22Rv1 (cell line): ENCODE data around the gene SYNM.

Experiments
- CTCF ChIP-seq: fragments of 450-650 bp; IDR thresholded peaks from 2 replicates; pipeline ENCODE4 v1.5.1; 2017; ENCODE audit warnings: mild to moderate bottlenecking
- ZFX ChIP-seq: fragments of 450-650 bp; IDR thresholded peaks from 2 replicates; pipeline ENCODE4 v1.6.1; 2017; ENCODE audit warnings: antibody characterized with exemption, borderline replicate concordance

GRCh38 chr15:99114511-99115299 is 9.8 kb downstream of the SYNM start:
- no peak for TF ChIP-seq CTCF
- TF ChIP-seq ZFX = no peak
